NCI-H187 treated with DMSO at 0.1 percent for 48 hours (cell line): ENCODE measurements around the gene STX8.

Experiments
- DNase-seq: peaks from one replicate; lab custom pipeline; 2025; lab: John Stamatoyannopoulos, UW

Gene STX8

DNA sequence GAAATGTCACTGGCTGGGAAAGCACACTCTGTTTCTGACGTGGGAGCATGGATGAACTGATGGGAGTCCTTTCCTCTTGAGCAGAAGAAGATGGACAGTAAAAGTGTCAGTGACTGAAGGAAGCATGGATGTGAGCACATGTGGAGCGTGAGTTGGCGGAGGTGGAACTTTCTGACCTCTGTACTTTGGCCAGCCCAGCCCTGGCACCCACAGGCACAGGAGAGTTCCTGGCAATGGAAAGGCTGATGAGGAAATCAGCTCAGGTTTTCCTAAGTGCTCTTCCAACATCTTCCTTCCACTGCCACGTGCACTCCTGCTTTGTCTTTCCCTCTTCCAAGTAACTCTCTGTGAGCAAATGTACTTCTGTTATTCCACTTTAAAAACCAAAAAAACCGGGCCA, 277.5 kb downstream of the STX8 start:
- no peak for DNase-seq

DNA sequence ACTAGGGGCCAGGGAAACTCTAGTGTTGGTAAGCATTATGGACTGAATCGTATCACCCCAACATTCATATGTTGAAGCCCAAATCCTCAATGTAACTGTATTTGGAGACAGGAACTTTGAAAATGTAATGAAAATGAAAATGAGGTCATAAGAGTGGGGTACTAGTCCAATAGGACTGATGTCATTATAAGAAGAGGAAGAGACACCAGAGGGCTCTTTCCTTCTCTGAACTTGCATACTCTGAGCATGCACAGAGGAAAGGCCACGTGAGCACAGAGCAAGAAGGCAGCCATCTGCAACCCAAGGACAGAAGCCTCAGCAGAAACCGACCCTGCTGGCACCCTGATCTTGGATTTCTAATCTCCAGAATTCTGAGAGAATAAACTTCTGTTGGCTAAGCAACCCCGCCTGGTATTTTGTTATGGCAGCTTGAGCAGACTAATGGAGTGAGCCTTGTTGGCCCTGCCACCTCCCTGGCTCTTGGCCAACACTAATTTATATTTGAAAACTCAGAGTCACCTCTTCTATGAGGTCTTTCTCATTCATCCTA, 280.9 kb downstream of the STX8 start:
- DNase-seq = no peak

DNA sequence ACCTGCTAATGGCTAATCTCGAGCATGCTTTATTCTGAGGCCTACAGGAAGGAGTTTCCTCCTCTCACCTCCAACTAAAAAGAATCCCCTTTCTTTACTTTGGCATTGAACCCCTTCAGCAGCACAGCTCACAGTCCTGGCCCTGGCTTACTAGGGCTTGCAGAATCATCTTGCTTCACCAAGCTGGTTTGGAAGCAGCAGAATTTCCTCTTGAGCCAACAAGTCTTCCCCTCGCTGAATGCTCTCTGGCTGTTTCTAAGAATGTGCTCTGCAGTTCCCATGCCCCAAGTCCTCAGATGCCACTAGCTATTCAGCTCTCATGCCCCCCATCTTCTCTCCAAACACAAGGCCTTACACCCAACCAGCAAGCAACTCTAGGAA, 283.1 kb downstream of the STX8 start:
- no peak for DNase-seq

DNA sequence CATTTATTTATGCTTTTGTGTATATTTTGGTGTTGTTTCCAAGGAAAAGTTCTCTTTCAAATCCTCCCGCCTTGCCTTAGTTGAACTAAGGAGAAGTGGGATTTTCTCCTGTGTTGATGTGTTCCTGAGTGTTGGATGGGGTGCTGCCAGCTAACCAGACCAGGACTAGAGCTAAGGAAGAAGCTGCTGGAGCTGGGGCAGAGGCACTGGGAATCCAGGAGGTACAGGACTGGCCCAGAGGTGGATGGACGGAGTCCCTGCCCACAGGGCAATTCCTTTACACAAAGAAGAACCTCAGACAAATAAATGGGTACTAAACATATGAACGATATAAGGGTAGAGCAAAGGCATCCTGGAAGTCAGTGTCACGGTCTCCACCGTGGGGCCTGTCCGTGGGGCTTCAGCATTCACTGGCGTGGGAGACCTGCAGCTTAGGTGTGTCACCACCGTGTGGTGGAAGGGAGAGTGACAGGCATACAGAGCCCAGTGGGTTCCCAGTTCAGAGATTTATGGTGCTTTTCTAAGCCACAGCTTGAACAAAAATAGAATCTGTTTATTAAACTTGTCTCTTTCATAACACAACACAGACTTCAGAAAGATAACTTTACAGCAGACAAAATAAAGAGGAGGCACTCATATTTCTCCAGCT, 283.6 kb downstream of the STX8 start:
- no peak for DNase-seq

DNA sequence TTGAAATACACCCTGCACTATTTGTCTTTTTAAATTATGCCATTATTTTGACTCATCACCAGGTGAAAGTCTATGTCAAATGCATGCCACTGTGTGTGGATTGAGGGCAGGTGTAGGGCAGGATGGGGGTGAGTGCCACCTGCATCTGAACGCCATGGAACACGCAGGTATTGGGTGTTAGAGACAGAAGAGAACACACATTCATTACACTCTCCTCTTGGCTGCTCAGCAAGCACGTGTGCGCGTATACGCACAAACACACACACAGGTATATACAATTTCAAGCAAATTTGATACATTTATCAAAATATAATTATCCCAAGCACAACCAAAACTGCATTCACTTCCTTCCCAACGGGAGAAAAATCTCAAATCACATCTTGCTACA, 285.4 kb downstream of the STX8 start:
- no peak for DNase-seq

DNA sequence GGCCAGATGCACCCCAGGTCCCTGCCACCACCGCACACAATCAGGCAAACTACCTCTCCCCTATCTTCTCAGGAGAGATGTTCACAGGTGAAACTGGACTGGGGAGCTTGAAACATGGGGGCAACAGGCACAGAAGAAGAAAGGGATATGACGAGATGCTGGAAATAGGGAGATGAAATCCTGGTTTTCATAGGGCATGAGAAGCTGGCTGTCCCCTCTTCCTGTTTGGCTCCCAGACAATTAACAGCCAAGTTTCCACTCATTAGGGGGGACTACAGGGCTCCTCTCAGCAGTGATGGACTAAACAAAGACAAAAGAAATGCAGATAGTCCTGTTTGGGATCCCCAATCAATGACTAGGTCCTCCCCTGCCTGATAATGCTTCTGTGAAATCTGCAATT, 288.3 kb downstream of the STX8 start:
- DNase-seq = no peak

DNA sequence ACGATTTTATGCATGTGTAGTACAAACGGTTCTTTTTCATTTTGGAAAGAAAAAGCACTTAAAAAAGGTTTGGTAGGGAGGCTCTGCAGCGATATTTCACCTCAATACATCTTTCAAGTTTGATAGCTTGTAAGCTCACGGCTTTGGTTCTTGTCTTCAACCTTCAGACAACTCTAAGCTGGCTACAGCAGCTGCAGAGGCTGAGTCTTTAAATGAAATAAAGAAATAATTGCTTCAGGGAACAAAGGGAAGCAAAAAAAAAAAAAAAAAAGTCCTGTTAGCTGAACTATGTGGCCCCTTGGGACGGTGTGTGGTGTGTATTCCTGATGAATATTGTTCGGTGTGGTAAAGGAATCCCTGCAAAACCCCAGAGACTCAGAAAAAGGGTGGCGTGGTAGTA, 289.2 kb downstream of the STX8 start:
- DNase-seq = no peak

DNA sequence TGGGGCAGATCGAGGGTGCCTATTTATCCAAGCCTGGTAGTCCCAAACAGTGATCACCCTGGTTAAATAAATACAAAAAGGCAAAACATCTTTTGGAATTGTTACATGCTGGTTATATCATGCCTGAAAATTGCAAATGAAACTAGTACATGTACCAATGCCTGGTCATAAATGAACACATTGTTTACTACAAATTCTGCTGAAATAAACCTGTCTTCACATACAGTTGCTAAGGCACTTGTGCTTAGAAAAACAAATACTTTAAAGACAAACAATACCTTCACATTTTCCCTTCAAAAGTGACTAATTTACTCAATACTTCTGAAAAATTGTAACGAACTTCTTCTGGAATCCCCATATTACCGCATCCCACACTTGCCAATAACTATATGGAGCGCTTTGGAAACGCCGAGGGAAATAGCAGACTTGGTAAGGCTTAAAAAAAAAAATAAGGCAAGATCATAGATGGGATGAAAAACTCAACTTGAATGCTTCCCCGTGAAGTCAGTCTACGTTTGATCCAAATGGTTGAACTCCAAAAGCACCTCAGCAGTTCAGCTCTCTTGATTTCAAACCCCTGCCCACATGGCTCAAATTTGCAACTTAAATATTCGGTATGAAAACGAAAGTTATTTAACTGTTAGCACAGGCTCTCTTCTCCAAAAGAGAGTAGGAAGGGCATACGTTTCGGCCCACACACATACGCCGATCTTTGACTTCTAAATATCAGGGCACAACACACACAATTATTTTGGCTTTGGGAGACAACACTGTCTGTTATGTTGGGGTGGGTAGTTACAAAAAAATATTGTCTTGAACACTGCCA, 289.8 kb downstream of the STX8 start:
- DNase-seq = no peak

DNA sequence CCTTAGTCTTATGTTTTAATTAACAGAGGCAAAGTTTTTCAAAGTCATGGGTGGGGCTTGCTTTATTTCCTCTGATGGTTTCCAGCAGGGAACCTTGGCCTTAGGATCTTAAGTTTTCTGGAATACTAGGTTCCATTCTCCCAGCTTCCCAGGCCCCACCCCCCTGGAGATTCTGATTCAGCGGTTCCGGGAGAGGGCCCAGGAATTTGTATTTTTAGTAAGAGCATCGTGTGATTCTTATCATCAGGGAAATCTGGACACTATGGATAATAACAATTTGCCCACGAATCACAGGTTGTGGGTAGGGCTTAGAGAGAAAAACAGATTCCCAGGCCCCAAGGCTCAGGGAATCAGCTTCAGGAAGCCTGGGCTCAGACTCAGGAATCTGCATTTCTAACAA, 290.7 kb downstream of the STX8 start:
- no peak for DNase-seq

DNA sequence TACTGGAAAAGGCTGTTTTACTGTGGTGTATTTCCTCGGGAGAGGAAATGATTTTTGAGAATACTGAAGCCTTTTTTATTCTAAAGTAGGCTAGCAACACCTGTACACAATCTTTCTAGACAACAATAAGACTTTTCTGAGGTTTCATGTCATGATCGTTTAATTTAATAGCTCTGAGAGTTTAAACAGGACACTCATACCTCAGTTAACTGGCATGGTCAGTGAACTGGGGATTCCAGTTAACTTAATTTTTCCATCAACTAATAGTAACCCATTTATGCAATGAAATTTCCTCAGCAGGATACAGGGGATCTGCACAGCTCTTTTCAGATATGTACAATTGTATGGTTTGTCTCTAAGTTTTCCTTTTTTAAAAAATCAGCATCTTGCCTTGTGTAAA, 291.7 kb downstream of the STX8 start:
- DNase-seq = no peak

DNA sequence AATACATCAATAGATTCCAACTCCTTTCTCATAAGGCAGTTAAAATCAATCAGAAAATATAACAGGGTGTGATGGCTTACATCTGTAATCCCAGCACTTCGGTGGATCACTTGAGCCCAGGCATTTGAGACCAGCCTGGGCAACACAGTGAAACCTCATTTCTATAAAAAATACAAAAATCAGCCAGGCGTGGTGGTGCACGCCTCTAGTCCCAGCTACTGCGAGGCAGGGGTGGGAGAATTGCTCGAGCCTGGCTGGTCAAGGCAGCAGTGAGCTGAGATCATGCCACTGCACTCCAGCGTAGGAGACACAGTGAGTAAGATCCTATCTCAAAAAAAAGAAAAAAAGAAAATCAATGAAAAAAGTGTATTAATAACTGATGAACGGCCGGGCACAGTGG, 295.7 kb downstream of the STX8 start:
- no peak for DNase-seq

DNA sequence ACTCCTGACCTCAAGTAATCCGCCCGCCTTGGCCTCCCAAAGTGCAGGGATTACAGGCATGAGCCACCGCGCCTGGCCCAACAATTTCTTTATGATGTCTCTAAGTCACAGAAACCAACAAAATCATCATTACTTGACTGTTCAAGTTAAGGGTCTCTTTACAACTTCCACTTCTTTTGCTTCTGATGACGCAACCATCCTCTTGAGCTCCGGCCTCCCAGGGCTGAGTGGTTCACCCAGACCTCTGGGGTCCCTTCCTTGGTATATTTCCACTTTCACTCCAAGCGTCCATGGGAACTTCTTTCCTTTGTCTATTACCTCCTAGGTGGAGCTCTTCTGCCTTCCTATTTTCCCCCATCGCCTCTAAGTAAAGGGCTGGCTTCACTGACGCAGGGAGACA, 300.6 kb downstream of the STX8 start:
- no peak for DNase-seq

DNA sequence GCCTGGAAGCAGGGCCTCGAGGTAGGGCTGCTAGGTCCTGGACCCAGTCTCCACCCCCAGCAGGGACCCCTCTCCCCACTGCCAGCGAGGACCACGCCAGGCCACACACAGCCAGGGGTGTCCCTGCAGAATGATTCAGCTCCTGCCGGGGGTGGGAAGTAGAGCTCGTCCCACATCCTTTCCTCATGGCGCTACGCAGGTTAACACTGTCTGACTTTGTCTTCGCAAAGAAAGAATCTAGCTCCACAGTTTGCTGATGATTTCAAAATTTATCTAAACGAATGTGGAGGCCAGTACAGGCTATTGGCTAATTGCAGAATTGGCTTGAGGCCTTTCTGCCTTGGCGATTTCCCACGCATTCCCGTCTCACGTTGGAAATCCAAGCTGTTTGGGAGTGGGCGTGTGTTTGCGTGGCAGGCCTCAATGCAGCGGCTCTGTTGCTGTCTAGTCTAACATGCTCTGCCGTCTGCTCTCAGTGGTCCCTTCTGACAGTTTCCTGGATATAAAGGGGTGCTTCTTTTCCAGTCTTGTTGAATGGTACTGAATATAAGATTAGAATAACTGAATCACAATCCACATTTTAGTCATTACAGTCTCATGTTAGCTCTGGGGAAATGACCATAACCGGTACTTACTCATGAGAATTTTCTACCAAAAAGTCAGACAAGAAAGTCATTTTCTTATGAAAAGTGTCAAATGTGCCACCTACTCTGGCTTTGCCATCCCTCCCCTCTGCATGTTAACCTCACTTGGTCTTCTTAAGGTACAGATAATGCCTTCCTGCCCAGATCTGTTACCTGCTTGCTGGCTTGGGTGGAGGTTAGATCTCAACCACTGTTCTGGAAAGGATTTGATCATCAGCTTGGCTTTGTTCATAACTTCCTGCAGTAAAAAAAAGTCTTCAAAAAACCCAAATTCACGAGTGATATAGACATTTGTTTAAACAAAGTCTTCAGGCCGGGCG, 301.9 kb downstream of the STX8 start:
- no peak for DNase-seq

DNA sequence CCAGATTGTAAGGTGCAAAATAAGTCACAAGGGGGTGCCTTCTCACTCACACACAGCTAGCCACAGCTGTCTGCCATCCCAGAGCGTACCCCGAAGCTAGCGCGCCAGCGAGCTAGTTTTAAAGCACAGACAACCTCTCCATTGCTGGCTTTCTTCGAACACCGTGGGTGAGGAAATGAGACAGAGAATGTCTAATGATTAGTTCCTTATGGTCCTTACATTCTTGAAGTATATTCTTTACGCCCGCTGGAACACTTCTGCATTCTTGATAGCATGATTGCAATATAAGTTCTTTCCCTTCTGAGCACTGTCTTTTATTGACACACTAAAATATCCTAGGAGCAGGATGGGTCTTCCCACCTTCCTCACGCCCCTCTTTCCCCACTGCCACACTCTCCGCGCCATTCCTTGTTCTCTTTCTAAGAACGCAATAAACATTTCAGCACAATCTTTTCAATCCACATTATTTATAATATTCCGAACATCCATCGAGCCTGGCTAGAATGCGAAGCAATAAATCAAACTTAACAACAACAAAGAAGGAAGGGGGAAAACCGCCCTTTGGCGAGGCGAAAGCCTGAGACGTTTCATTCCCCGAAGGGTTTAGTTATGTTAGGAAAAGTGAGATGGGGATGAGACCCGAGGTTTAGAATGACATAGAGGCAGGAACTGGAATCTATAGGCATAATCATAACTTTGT, 303.0 kb downstream of the STX8 start:
- DNase-seq = no peak

DNA sequence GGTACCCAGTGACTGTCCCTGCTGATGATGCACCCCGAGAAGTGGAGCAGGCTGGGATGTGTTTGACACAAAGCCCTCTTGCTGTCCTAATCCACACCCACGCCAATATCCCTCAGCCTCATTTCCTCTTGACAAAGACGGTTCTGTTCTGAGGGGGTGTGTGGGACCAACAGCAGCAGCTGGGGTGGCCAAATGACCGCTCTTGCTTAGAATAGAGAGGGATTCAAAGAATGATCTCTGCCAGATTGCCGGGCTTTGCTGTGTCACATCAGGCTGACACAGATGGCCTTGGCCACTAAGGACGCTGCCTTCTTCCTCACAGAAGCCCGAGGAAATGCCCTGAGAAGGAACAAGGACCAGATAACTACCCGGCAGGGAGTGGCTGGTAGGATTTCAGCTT, 303.6 kb downstream of the STX8 start:
- no peak for DNase-seq

DNA sequence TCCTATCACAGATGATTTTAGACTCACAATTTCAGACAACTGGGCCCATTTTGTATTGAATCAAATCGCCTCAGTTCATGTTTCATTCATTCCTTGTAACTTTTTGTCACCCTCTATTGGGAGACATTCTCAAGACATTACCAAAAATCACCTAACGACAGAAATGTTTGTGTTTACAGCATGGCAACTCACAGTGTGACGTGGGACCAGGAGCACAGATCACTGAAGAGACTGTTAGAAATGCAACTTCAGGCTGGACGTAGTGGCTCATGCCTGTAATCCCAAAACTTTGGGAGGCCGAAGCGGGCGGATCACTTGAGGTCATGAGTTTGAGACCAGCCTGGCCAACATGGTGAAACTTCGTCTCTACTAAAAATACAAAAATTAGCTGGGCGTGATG, 304.7 kb downstream of the STX8 start:
- no peak for DNase-seq

DNA sequence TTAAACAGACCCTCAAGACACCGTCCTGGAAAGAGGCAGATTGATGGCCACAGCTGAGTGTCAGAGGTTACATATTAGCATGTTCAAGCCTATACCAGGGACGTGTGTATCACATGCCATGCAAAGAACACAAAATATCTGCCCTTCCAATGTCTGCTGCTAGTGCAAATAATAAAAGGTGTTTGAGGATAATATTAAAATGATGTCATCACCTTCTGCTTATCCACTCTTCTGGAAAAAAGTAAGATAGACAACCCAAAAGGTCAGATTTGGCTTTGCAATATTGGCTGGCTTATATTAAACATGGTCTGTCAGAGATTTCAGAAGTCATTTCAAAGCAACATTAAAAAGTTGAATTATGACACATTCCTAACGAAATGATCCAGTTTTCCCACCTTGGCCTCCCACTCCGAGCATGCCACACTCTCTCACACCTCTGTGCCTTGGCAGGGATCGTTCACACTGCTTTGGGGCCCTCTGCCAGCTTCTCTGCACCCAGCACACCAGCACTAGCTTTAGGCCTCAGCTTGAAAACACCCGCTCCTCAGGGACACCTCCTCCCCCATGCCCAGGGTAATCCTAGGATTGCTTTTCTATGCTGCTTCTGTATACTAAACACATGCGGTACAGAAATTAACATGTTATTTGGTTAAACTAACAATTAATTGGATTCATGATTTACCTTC, 306.1 kb downstream of the STX8 start:
- no peak for DNase-seq

DNA sequence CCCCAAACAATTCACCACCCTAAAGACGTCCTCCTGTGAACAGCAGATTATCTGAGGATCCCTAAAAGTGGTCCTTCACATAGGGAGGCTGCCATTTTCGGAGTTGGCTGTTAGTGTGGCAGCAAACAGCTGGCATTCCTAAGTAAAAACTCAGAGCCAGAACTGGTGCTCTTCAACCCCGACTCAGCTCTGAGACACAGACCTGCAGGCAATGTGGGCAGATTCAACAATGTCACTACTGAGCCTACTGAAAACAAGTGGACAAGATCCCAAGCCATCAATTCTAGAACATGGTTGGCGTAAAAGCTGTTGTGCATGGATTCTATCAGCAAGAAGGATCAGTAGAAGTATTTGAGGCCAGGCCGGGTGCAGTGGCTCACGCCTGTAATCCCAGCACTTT, 307.1 kb downstream of the STX8 start:
- no peak for DNase-seq

DNA sequence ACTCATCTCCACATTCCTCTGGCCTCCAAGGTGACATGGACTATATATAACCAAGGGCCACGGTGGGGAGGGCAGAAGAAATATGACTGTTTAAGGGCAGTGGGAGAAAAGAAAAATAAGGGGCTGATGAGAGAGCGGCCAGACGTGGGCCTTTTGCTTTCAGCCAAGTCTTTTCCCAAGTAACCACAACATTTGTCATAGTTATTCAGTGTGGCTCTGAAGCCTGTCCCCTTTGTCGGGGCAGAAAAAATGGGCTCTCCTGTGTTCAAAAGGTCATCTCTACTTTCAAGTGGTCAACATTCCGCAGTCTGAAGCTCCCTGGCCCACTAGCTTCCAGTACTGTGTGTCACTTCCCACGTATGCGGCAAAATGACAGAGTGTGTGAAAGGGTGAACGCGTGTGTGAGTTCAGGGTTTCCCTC, 308.9 kb downstream of the STX8 start:
- DNase-seq = no peak

DNA sequence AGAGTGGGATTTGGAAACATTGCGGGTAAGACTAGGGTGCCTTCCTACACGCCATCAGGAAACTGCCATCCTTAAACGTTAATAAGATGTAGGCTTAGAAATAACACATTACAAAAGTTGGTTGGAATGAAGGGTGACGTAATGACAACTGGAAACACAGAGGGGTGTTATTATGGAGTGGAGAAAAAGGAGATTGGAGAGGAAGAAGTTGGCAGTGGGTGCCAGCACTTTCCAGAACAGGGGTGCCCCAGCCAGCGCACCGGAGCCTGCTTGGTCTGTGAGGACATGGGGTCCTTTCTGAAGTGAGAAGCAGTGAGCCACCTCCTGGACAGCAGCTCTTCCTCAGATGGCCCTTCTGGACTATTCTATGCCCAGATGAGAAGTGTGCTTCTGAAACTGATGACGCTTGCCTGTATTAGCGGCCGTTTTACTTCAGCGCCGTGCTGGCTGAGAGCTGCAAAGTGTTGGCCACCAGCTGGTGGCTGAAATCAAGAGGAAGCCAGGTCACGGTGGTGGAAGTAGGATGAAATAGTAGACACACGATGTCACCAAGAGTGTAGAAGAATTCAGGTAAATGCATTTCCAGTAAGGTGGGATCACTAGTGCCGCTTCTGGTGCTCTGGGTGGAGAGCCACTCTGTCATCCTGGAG, 309.5 kb downstream of the STX8 start:
- no peak for DNase-seq
